Measurements from ENCODE around the gene SECISBP2.

The SECISBP2 gene

GRCh38 chr9:89346696-89347095, 28.4 kb downstream of the SECISBP2 start:
- no peak for FAIRE-seq
- no peak for DNase-seq (ENCODE audit: low spot score)

- DNase-seq (ENCODE audit: low spot score) (no peak), FAIRE-seq (no peak)
Measured at GRCh38 chr9:89347651-89348050, 29.4 kb downstream of the SECISBP2 start.

GRCh38 chr9:89349607-89350006, 31.3 kb downstream of the SECISBP2 start:
- FAIRE-seq (no peak), DNase-seq (ENCODE audit: low spot score) (no peak)

GRCh38 chr9:89350988-89351557, 32.8 kb downstream of the SECISBP2 start:
- FAIRE-seq (no peak), DNase-seq (ENCODE audit: low spot score) (no peak)

GRCh38 chr9:89351584-89352300, 33.4 kb downstream of the SECISBP2 start:
- DNase-seq (ENCODE audit: low spot score), result no peak
- no peak for FAIRE-seq

GRCh38 chr9:89352451-89352850, 34.2 kb downstream of the SECISBP2 start:
- DNase-seq (ENCODE audit: low spot score) (no peak), FAIRE-seq (no peak)

GRCh38 chr9:89352874-89353649, 34.8 kb downstream of the SECISBP2 start:
- DNase-seq (ENCODE audit: low spot score) (no peak), FAIRE-seq (no peak)

GRCh38 chr9:89353989-89354388, 35.7 kb downstream of the SECISBP2 start:
- FAIRE-seq, result no peak
- DNase-seq (ENCODE audit: low spot score), result no peak

- DNase-seq (ENCODE audit: low spot score) (no peak), FAIRE-seq (no peak)
Measured at GRCh38 chr9:89354471-89354870, 36.2 kb downstream of the SECISBP2 start.

- DNase-seq (ENCODE audit: low spot score) (no peak), FAIRE-seq (no peak)
Measured at GRCh38 chr9:89356782-89357181, 38.5 kb downstream of the SECISBP2 start.

GRCh38 chr9:89357331-89358197, 39.3 kb downstream of the SECISBP2 start:
- no peak for DNase-seq (ENCODE audit: low spot score)
- no peak for FAIRE-seq

- no peak for FAIRE-seq
- no peak for DNase-seq (ENCODE audit: low spot score)
Measured at GRCh38 chr9:89358376-89358916, 40.1 kb downstream of the SECISBP2 start.

GRCh38 chr9:89358985-89359384, 40.7 kb downstream of the SECISBP2 start:
- DNase-seq (ENCODE audit: low spot score) (no peak), FAIRE-seq (no peak)

- FAIRE-seq, result no peak
- no peak for DNase-seq (ENCODE audit: low spot score)
Measured at GRCh38 chr9:89359751-89360261, 41.5 kb downstream of the SECISBP2 start.

- FAIRE-seq (no peak), DNase-seq (ENCODE audit: low spot score) (no peak)
Measured at GRCh38 chr9:89360465-89360864, 42.2 kb downstream of the SECISBP2 start.

GRCh38 chr9:89361031-89361430, 42.7 kb downstream of the SECISBP2 start:
- DNase-seq (ENCODE audit: low spot score) (no peak), FAIRE-seq (no peak)

- DNase-seq (ENCODE audit: low spot score) (no peak), FAIRE-seq (no peak)
Measured at GRCh38 chr9:89361816-89362646, 43.7 kb downstream of the SECISBP2 start.

- FAIRE-seq, result no peak
Measured at GRCh38 chr9:89362647-89363310, 44.5 kb downstream of the SECISBP2 start.

GRCh38 chr9:89363311-89363670, 45.0 kb downstream of the SECISBP2 start:
- FAIRE-seq, result no peak
- no peak for DNase-seq (ENCODE audit: low spot score)

More at GRCh38 chr9:89362647-89363310, 44.5 kb downstream of the SECISBP2 start:
- DNase-seq (ENCODE audit: low spot score), result no peak

All from RCC 7860 (cell line).